T47D (cell line): ENCODE data around the gene NDUFA6.
"Not testable (repeated sequence)": the region's sequence is repeated elsewhere in the genome, so short reads cannot be mapped to it uniquely, and the experiment has no call there.

ENCODE experiments used
- DNase-seq, 2 experiments: peaks; one replicate each; pipeline versions ENCODE4 v3.0.0 to v3.0.0-alpha.2; 2011 to 2012; ENCODE audit warnings: low read depth in 1 of 2, low spot score in 1 of 2
- JUND ChIP-seq: IDR thresholded peaks from 2 replicates; pipeline ENCODE4 v1.6.1; 2012; ENCODE audit warnings: low read depth
- in situ Hi-C: cut with HindIII; loops from 2 replicates; pipeline ENCODE4 v1.10.0; 2016; ENCODE audit warnings: low sequenced_read_pairs, low pct_unique_long_range_greater_than_20kb

The NDUFA6 gene

GRCh38 chr22:42127606-42128005, 37.0 kb upstream of the NDUFA6 start:
- no peak for DNase-seq
- no peak for TF ChIP-seq JUND
- in situ Hi-C loops = no loop called here

DNA sequence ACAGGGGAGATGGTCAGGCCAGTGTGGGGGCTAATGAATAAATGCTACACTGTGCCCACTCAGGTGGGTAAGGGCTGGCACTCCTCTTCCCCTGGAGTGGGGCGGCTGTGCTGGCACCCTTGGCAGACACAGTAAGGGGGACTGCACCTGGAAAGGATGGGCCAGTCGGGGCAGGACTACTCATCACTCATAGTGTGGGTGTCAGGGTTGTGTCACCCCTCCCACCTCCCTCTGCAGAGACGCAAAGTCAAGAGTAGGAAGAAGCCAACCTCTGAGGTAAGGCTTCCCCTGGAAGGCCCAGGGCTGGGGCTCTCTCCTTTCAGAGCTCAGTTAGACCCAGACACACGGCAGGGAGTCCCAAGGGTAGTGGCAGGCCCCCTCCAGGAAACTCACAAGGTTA, 33.0 kb upstream of the NDUFA6 start:
- in situ Hi-C loops, DNase-seq: not testable (repeated sequence)

GRCh38 chr22:42120231-42121021, 29.9 kb upstream of the NDUFA6 start:
- in situ Hi-C loops, DNase-seq: not testable (repeated sequence)

- no peak for DNase-seq
- TF ChIP-seq JUND = no peak
- in situ Hi-C loops = no loop called here
These were observed 26.4 kb upstream of the NDUFA6 start for GRCh38 chr22:42116848-42117424.

- DNase-seq, in situ Hi-C loops: not testable (repeated sequence)
These were observed 24.9 kb upstream of the NDUFA6 start for GRCh38 chr22:42115420-42115830.

DNA sequence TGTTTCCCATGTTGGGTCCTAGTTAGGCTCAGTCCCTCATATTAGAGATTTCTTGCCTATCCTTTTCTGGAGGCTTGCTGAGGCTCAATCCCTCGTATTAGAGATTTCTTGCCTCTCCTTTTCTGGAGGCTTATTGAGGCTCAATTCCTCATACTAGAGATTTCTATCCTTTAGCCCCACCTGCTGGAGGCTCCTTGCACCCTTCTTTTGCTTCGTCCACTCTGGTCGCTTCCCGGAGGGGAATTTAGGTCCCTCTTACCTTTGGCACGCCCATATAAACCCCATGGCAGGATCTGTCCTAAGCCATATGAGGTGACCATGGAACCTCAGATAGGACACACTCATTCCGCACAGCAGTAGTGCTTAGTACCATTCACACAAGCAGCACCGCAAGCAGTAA, 24.1 kb upstream of the NDUFA6 start:
- no peak for DNase-seq
- no peak for TF ChIP-seq JUND
- in situ Hi-C loops = no loop called here

GRCh38 chr22:42112793-42113192, 22.2 kb upstream of the NDUFA6 start:
- DNase-seq, in situ Hi-C loops: not testable (repeated sequence)

- in situ Hi-C loops = no loop called here
- no peak for DNase-seq
- no peak for TF ChIP-seq JUND
These were observed 21.2 kb upstream of the NDUFA6 start for GRCh38 chr22:42111798-42112197.

- no peak for TF ChIP-seq JUND
- no peak for DNase-seq
- in situ Hi-C loops = no loop called here
These were observed 18.3 kb upstream of the NDUFA6 start for GRCh38 chr22:42108848-42109247.

GRCh38 chr22:42104332-42104860, 13.8 kb upstream of the NDUFA6 start:
- in situ Hi-C loops, DNase-seq: not testable (repeated sequence)

DNA sequence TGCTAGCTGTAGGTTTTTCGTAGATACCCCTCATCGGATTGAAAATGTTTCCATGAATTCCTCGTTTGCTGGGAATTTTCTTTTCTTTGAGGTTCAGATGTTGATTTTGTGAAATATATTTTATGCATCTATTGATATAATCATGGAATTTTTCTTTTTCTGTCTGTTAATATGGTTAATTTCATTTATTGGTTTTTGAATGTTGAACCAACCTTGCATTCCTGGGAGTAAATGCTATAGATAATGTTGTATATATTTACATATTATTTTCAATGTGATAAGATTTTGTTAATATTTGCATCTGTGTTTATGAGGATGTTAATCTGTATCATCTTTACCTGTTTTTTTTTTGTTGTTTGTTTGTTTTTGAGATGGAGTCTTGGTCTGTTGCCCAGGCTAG, 10.6 kb upstream of the NDUFA6 start:
- DNase-seq = no peak
- in situ Hi-C loops = no loop called here
- no peak for TF ChIP-seq JUND

- no peak for TF ChIP-seq JUND
- in situ Hi-C loops = no loop called here
- no peak for DNase-seq
These were observed 847 bp upstream of the NDUFA6 start for GRCh38 chr22:42091455-42091782.

- in situ Hi-C loops = no loop called here
These were observed 4.5 kb downstream of the NDUFA6 start for GRCh38 chr22:42086051-42086450.

DNA sequence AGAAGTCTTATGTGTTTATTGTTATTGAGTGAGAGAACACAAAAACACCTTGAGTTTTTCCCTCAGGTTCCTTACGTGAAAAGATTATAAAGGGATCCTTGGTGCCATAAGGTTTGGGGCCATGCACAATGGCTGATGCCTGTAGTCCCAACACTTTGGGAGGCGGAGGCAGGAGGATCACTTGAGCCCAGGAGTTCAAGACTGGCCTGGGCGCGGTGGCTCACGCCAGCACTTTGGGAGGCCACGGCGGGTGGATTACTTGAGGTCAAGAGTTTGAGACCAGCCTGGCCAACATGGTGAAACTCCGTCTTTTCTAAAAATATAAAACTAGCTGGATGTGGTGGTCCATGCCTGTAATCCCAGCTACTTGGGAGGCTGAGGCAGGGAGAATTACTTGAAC, 5.7 kb downstream of the NDUFA6 start:
- DNase-seq = no peak
- in situ Hi-C loops = no loop called here
- TF ChIP-seq JUND = no peak

More at GRCh38 chr22:42086051-42086450, 4.5 kb downstream of the NDUFA6 start:
- no peak for DNase-seq
- no peak for TF ChIP-seq JUND
